Measurements from ENCODE around the gene PXDN. TPM values are rescaled to one million over a fixed set of nuclear protein-coding genes. Genes with fewer than 3 reads are reported as not detected.

PXDN gene
- total and polyA plus RNA-seq, 2 of the 4 experiments (the other 2 are of a cell fraction) = 153 to 332 TPM

DNA sequence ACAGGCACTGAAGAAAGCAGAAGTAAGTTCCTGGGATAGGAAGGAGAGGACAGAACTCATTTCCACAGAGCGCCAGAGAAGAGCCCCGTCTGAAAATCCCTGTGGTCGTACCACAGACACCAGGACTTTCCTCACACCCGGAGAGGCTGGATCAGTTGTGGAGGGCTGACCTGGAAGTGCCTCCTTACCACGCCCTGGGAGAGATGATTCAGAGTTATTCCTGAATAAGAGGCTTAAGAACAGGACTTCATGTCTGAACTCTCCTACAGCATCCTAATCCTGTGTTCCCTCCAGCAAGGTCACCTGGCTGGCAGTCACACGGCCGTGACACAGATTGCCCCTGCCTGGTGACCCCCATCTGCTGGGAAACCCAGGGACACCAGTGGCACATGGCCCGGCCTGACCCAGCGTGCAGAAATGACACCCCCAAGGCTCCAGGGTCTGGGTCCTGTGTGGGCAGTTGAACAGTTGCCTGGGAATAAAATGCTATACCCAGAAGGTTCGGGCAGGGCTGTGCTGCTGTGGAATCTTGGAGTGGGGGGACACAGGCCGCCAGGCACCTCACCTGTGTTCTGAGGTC lies 105.9 kb downstream of the PXDN start:
- Histone ChIP-seq H3K4me3 (ENCODE audit: insufficient read depth, low read depth, low read length) (no peak overlapping the region), H4K91ac (ENCODE audit: insufficient read depth, low read depth, low read length) (no peak overlapping the region), H3K27me3 (ENCODE audit: control insufficient read depth, insufficient read depth, low read length) (no peaks in the 10 kb centered on the region), H3K23ac (ENCODE audit: low read depth, low read length) (no peak overlapping the region), H3K4me1 (ENCODE audit: control insufficient read depth, insufficient read depth, low read length) (peaks cover 13% of the 10 kb centered on the region), H2AFZ (replicated peaks; ENCODE audit: low read length, poor library complexity) (no peak overlapping the region), H3K56ac (ENCODE audit: extremely low read depth, insufficient read depth, low read length) (no peak overlapping the region), H2BK20ac (ENCODE audit: low read depth, low read length) (no peak overlapping the region), H3K9me1 (ENCODE audit: insufficient read depth, low read length) (peaks cover 14% of the 10 kb centered on the region; the same call in 1 of the 2 replicates), H3K9ac (ENCODE audit: low read depth, low read length) (no peak overlapping the region), H3K79me1 (ENCODE audit: low read depth in 1 of 2, low read length in 2 of 2) (peaks cover 20 to 87% of the 10 kb centered on the region in 2 experiments), H3K18ac (ENCODE audit: low read depth, low read length) (no peak overlapping the region), H3K27ac (ENCODE audit: insufficient read depth, low read length) (no peak overlapping the region), H4K20me1 (ENCODE audit: insufficient read depth, low read length) (peaks cover 17% of the 10 kb centered on the region; the same call in 1 of the 2 replicates), H3K4me2 (ENCODE audit: low read depth, low read length) (no peak overlapping the region), H2AK9ac (replicated peaks; ENCODE audit: low read depth, low read length, poor library complexity) (no peak overlapping the region), H3K9me3 (ENCODE audit: control insufficient read depth, insufficient read depth, low read length) (no peaks in the 10 kb centered on the region), H2BK5ac (ENCODE audit: low read depth, low read length, poor library complexity, severe bottlenecking) (no peak overlapping the region), H2AK5ac (ENCODE audit: low read depth, low read length) (no peak overlapping the region), H2BK15ac (ENCODE audit: low read depth, low read length) (no peak overlapping the region), H4K8ac (ENCODE audit: low read depth in 2 of 2, low read length in 2 of 2) (no peak overlapping the region), H4K5ac (ENCODE audit: low read depth, low read length) (no peak overlapping the region), H3K14ac (replicated peaks; ENCODE audit: low read depth, low read length) (no peak overlapping the region), H3K4ac (ENCODE audit: low read depth, low read length) (no peak overlapping the region), H3K36me3 (ENCODE audit: control insufficient read depth, insufficient read depth, low read length) (peaks cover 81% of the 10 kb centered on the region), H2BK120ac (ENCODE audit: low read depth, low read length) (no peak overlapping the region)
- ATAC-seq (ENCODE audit: low read depth) (no peak), DNase-seq (no peak)
- intact Hi-C loops (cut with micrococcal nuclease) (no loop called here), dilution Hi-C loops (cut with HindIII; ENCODE audit: low sequenced_read_pairs, unreplicated experiment) (no loop called here), in situ Hi-C loops (cut with MboI; ENCODE audit: low sequenced_read_pairs) (no loop called here)
- TF ChIP-seq CHD1 (IDR thresholded peaks at IDR 0.05; ENCODE audit: low read depth, low read length) = no peak
- TF ChIP-seq, protein P1, sequence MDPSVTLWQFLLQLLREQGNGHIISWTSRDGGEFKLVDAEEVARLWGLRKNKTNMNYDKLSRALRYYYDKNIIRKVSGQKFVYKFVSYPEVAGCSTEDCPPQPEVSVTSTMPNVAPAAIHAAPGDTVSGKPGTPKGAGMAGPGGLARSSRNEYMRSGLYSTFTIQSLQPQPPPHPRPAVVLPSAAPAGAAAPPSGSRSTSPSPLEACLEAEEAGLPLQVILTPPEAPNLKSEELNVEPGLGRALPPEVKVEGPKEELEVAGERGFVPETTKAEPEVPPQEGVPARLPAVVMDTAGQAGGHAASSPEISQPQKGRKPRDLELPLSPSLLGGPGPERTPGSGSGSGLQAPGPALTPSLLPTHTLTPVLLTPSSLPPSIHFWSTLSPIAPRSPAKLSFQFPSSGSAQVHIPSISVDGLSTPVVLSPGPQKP (IDR thresholded peaks at IDR 0.05; ENCODE audit: borderline replicate concordance, low read depth, low read length) = no peak
- no peak for TF ChIP-seq NFE2L2 (IDR thresholded peaks at IDR 0.05; ENCODE audit: low read depth, low read length)
- TF ChIP-seq MXI1 (IDR thresholded peaks at IDR 0.05; ENCODE audit: borderline replicate concordance, low read depth, low read length) = no peak
- TF ChIP-seq BHLHE40 (IDR thresholded peaks at IDR 0.05; ENCODE audit: low read depth, low read length) = no peak
- TF ChIP-seq, protein P2, sequence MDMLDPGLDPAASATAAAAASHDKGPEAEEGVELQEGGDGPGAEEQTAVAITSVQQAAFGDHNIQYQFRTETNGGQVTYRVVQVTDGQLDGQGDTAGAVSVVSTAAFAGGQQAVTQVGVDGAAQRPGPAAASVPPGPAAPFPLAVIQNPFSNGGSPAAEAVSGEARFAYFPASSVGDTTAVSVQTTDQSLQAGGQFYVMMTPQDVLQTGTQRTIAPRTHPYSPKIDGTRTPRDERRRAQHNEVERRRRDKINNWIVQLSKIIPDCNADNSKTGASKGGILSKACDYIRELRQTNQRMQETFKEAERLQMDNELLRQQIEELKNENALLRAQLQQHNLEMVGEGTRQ (IDR thresholded peaks at IDR 0.05; ENCODE audit: low read depth, low read length) = no peak
- TF ChIP-seq CEBPB (IDR thresholded peaks at IDR 0.05; ENCODE audit: low read depth, low read length) = no peak
- TF ChIP-seq RCOR1 (IDR thresholded peaks at IDR 0.05; ENCODE audit: insufficient replicate concordance, low read length) = no peak
- TF ChIP-seq FOS (IDR thresholded peaks at IDR 0.05; ENCODE audit: low read depth, low read length) = no peak
- TF ChIP-seq MAFK (IDR thresholded peaks at IDR 0.05; ENCODE audit: low read depth, low read length) = no peak
- no peak for TF ChIP-seq SMC3 (IDR thresholded peaks at IDR 0.05; ENCODE audit: low read depth, low read length)
- TF ChIP-seq POLR2A (IDR thresholded peaks at IDR 0.05; ENCODE audit: low read depth, low read length) = no peak
- no peak for TF ChIP-seq RFX5 (IDR thresholded peaks at IDR 0.05; ENCODE audit: low read depth, low read length)
- CTCF ChIA-PET = no interaction called here
- POLR2A ChIA-PET (ENCODE audit: unreplicated experiment) = no interaction called here
- no TSS peak for BruUV-seq (replicated peaks)
- 87% methylated on average over 3 of the region's 11 CpGs; no CpG with 5 or more reads in 1 of the 2 experiments for WGBS, 2 experiments (ENCODE audit: extremely low coverage in 2 of 2, insufficient read length in 1 of 2)
